Epithelial cell of esophagus (primary cell): ENCODE results near the gene TP53.

Source experiments
- DNase-seq: peaks from one replicate; pipeline ENCODE4 v3.0.0; 2010; ENCODE audit warnings: low read depth
- H3K4me3 ChIP-seq: 2 replicates; pipeline ENCODE4 v1.5.1; 2011; ENCODE audit warnings: mild to moderate bottlenecking, low read length, control low read depth
- TF ChIP-seq, protein P1 (sequence below): IDR thresholded peaks from 2 replicates; pipeline ENCODE4 v1.5.1; 2011; ENCODE audit warnings: low read depth, mild to moderate bottlenecking, low read length, control low read depth, inconsistent platforms; ENCODE audit not compliant: insufficient read depth; ENCODE audit errors: missing control alignments

The TP53 gene

DNA sequence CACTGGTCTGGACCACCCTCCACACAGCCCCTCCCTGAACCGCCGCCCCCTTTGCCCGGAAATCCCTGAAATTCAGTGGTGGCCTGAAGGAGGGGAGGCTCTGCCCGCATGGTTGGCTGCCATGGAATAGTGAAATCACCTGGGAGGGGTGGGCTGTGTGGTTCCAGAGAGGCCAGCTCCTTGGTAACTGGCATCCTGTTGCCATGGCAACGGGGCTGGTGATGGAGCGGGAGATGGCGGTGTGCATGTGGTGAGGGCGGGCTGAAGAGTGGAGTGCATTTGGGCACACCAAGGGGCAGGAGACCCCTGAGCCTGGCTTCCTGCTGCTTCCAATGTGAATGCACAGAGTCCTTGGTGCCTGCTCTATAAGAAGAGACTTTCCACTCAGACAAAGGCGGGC, 20.2 kb upstream of the TP53 start:
- no peak for DNase-seq
- H3K4me3 ChIP-seq = no peak overlapping the region
- TF ChIP-seq, protein P1, sequence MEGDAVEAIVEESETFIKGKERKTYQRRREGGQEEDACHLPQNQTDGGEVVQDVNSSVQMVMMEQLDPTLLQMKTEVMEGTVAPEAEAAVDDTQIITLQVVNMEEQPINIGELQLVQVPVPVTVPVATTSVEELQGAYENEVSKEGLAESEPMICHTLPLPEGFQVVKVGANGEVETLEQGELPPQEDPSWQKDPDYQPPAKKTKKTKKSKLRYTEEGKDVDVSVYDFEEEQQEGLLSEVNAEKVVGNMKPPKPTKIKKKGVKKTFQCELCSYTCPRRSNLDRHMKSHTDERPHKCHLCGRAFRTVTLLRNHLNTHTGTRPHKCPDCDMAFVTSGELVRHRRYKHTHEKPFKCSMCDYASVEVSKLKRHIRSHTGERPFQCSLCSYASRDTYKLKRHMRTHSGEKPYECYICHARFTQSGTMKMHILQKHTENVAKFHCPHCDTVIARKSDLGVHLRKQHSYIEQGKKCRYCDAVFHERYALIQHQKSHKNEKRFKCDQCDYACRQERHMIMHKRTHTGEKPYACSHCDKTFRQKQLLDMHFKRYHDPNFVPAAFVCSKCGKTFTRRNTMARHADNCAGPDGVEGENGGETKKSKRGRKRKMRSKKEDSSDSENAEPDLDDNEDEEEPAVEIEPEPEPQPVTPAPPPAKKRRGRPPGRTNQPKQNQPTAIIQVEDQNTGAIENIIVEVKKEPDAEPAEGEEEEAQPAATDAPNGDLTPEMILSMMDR = no peak

DNA sequence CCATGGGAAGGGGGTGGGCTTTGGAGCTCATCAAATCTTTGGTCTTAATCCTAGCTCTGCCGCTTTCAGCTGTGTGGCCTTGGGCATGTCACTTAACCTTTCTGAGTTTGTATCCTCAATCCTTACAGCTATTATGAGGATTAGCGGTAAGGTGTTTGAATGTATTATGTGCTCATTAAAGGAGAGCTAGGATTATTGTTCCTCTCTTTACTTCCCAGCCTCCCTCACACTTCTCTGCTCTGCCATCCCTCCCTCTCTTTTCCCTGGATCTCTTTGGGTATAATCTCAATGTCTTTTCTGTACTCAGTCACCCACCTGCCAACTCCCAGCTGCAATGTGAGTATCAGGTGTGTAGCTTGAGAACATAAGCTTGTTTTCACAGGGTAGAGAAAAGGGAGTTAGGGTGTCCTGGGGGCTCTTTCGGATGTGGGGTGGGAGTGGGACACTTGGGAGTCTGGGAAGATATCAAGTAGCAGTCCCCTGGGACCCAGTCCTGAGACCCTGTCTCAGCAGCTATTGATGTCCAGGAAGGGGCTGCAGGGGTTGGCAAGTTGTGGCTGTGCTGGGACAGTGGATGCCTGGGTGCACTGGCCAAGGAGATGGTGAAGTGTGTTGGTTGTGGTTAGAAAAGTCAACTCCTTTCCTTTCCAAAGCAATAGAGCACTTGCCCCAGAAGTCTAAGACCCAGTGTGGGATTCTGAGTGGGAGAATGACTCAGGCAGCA, 19.5 kb upstream of the TP53 start:
- DNase-seq = no peak
- TF ChIP-seq, protein P1 = no peak
- no peak overlapping the region for H3K4me3 ChIP-seq

DNA sequence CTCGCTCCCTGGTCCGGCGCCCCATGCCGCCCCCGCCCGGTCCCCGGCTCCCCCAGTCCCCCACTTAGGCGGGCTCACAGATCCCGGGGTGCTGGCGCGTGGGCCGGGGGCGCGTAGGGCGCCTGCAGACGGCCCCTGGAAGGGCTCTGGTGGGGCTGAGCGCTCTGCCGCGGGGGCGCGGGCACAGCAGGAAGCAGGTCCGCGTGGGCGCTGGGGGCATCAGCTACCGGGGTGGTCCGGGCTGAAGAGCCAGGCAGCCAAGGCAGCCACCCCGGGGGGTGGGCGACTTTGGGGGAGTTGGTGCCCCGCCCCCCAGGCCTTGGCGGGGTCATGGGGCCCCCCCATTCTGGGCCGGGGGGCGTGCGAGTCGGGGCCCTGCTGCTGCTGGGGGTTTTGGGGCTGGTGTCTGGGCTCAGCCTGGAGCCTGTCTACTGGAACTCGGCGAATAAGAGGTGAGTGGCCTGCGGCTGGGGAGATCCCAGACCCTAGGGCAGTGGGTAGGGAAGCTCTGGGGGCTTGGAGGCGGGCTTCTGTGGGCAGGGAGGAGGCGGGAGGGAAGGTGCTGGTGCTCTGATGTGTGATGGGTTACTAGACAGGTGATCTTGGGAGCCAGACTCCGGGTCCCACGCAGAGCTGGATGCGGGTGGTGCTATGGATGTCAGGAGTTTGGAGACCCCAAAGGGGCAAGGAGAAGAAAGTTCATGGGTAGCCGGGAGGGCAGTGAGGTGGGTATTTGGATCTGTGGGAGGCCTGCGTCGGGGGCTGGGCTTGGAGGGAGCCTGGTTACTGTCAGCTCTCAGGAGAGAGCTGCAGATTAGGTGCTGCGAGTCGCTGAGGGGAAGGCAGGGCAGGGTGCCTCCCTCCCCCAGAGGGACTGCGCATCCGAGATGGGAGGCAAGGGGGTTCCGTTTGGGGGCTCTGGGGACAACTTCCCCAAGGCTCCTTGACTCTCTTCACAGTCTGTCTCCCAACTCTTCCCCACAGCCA, 18.3 kb upstream of the TP53 start:
- H3K4me3 ChIP-seq = peak overlapping the region; percentile 46
- no peak for DNase-seq
- TF ChIP-seq, protein P1 = no peak

DNA sequence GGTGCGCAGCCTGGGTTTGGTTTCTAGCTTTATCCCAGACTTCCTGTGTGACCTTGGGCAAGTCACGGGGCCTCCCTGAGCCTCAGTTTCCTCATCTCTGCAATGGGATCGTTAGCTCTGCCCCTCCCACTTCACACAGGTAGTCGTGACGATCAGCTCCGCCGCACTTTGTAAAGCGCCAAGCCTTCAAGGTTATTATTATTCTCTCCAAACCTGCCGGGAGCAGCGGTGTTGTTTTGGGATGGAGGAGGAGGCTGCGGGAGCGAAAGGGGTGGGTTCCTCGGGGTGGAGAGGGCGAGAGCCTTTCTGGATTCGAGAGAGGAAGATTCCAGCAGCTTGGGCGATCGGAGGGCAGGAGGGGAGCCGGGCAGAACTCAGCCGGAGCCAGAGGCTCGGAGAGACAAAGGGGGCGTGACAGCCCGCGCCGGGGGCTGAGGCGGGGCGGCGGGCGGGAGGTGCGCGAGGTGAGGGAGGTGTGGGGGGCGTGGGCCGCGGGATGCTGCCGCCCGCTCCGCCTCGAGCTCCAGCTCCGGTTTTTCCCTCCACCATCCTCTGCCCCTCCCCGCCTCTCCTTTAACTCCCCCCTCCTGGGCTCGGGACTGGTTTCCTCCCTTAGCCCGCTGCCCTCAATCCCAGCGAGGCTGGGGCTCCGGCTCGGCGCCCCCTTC, 17.4 kb upstream of the TP53 start, which contains the start of gene EFNB3:
EFNB3 (plus strand) TSS at position 602 of the 668 bp plus-strand sequence. CDS start 397 bp downstream, outside the sequence.
- peak; percentile 47 for DNase-seq
- peak within 1 kb of the TSS; percentile 46 for H3K4me3 ChIP-seq
- TF ChIP-seq, protein P1 = no peak

DNA sequence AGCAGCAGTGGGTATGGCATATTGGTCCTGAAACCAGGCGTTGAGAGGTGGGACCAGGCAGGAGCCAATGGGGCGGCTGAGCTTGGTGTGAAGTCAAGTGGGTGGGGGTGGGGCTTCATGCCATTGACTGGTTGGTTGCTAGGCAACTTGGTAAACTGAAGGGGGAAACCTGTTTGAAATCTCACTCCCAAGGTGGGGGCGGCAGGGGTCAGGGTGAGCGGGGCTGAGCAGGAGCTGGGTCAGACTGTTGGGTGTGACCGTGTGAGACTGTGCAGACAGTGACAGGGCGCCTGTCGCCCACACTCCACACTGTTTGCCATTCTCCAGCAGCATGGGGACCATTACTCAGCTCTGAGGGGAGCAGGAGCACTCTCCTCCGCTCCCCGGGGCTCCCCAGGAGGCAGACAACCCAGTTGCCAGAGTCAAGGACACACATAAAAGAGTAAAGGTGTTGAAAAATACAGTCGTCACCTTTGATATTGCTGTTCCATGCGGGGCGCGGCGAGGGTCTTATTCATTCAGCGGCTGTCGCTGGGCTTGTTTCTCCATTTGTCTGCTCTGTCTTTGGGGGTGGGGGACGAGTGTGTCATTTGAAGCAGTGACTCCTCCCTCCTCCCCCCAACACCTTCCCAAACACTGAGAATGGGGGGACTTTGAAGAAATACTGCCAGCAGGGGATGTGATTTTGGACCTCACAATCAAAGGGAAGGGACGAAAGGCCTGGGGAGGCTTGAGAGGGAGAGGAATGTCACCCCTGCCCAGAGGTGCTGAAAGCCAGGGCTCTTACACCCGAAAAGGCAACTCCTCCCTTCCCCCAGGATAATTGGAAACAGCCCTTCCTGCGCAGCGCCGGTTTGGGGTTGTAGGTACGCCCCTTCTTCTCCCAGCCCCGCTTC, 16.5 kb upstream of the TP53 start:
- H3K4me3 ChIP-seq = no peak overlapping the region
- TF ChIP-seq, protein P1 = no peak
- DNase-seq = peak; percentile 69

DNA sequence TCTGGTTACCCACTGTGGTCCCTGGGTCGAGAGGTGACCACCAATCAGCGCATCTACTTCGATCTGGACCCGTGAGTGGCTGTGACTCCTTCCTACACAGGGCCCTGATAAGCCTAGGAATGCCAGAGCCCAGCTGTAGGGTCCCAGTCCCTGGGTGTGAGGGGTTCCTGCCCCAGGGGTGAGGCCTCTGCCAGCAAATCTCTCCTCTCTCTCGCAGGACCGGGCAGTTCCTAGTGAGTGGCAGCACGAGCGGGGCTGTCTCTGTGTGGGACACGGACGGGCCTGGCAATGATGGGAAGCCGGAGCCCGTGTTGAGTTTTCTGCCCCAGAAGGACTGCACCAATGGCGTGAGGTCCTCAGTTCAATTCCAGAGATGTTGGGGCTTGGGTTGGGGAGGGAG, 15.5 kb upstream of the TP53 start:
- H3K4me3 ChIP-seq = no peak overlapping the region
- TF ChIP-seq, protein P1 = no peak
- DNase-seq = no peak
